ENCODE measurements around the gene PYGM.
A peak's percentile ranks its signal among the peaks of the same experiment; 100 is the strongest.

PYGM gene

GRCh38 chr11:64723117-64723906, 36.5 kb downstream of the PYGM start, which contains the start of gene NRXN2:
Gene NRXN2, minus strand, starts transcription at chr11:64723197. Its CDS starts 9,498 bp downstream, at chr11:64713699.
- peak; percentile 99 for TF ChIP-seq CTCF (IDR thresholded peaks at IDR 0.05; ENCODE audit: borderline replicate concordance, insufficient read depth, low read depth, low read length)
- H3K4me3 ChIP-seq (ENCODE audit: low read depth, low read length): peak within 1 kb of the TSS; percentile 67

- no peak for TF ChIP-seq CTCF (IDR thresholded peaks at IDR 0.05; ENCODE audit: borderline replicate concordance, insufficient read depth, low read depth, low read length)
- H3K4me3 ChIP-seq (ENCODE audit: low read depth, low read length): no peak overlapping the region
Measured at GRCh38 chr11:64722141-64723065, 37.4 kb downstream of the PYGM start.

GRCh38 chr11:64721359-64721699, 38.4 kb downstream of the PYGM start:
- TF ChIP-seq CTCF (IDR thresholded peaks at IDR 0.05; ENCODE audit: borderline replicate concordance, insufficient read depth, low read depth, low read length): no peak
- no peak overlapping the region for H3K4me3 ChIP-seq (ENCODE audit: low read depth, low read length)

GRCh38 chr11:64720640-64721358, 39.0 kb downstream of the PYGM start:
- TF ChIP-seq CTCF (IDR thresholded peaks at IDR 0.05; ENCODE audit: borderline replicate concordance, insufficient read depth, low read depth, low read length): no peak
- no peak overlapping the region for H3K4me3 ChIP-seq (ENCODE audit: low read depth, low read length)

GRCh38 chr11:64720167-64720566, 39.6 kb downstream of the PYGM start:
- no peak for TF ChIP-seq CTCF (IDR thresholded peaks at IDR 0.05; ENCODE audit: borderline replicate concordance, insufficient read depth, low read depth, low read length)

GRCh38 chr11:64719406-64719805, 40.4 kb downstream of the PYGM start:
- no peak overlapping the region for H3K4me3 ChIP-seq (ENCODE audit: low read depth, low read length)

More at GRCh38 chr11:64720167-64720566, 39.6 kb downstream of the PYGM start:
- no peak overlapping the region for H3K4me3 ChIP-seq (ENCODE audit: low read depth, low read length)

More at GRCh38 chr11:64719406-64719805, 40.4 kb downstream of the PYGM start:
- no peak for TF ChIP-seq CTCF (IDR thresholded peaks at IDR 0.05; ENCODE audit: borderline replicate concordance, insufficient read depth, low read depth, low read length)

Measured in GM12875 (cell line).